NCI-H2171 treated with DMSO at 0.1 percent for 48 hours (cell line): ENCODE measurements around the gene LIMCH1.

Source experiments
- DNase-seq: peaks from one replicate; lab custom pipeline; 2025; lab: John Stamatoyannopoulos, UW

The LIMCH1 gene

DNA sequence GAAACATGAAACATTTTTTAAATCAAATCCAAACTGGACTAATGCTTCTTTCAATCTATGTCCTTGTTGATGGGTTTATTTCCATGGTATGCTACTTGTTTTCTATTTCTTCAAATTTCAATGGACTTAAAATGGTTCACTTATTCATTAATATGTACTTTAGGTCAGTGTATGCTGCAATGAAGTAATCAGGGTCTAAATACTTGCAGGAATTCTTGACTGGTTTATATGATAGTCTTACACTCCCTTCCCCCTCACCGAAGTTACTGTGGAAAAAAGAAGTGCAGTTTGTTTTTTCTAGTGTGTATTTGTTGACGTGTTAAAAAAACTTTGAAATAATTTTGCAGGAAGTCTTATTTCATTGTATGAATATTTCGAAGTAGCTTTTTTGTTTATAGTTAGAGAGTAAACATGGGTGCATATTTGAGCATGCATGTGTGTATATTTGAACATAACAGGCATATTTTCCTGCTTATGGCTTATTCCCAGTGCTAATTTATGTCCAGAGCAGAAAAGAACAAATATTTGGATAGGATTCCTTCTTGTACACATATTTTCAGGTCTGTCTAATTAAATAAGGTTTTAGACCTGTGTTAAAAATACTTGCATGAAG lies 65.0 kb downstream of the LIMCH1 start:
- DNase-seq: no peak

DNA sequence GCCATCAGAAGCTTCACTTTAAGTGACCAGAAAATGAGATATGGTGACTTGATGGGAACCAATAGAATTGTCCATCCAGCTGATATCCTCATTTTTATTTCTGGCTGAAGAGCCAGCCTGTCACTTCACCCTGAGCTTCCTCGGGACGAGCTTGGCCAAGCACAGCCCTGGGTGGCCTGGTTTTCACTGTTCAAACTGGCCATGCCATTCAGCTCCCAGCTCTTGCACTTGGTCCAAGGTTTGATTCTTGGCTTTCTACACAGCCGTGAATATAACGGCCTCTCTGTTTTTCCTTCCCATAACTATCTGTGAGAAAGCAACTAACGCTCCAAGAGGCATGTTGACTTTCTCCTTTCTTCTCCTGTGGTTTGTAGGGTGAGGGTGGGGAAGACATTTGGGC lies 71.9 kb downstream of the LIMCH1 start:
- no peak for DNase-seq

DNA sequence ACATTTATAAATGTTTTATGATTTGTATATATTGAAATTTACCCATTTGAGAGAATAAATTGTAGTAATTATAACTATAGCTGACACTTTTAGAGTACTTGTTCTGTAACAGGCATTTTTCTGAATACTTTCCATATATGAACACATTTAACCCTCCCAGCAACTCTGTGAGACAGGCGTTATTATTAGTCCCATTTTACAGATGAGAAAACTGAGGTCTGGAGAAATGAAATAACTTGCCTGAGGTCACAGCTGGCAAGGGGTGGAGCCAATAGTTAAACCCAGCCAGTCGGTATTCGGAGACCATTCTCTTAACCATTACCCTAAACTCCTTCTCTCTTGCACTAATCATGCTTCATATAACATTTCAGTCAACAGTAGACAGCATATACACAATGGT lies 72.5 kb downstream of the LIMCH1 start:
- no peak for DNase-seq

DNA sequence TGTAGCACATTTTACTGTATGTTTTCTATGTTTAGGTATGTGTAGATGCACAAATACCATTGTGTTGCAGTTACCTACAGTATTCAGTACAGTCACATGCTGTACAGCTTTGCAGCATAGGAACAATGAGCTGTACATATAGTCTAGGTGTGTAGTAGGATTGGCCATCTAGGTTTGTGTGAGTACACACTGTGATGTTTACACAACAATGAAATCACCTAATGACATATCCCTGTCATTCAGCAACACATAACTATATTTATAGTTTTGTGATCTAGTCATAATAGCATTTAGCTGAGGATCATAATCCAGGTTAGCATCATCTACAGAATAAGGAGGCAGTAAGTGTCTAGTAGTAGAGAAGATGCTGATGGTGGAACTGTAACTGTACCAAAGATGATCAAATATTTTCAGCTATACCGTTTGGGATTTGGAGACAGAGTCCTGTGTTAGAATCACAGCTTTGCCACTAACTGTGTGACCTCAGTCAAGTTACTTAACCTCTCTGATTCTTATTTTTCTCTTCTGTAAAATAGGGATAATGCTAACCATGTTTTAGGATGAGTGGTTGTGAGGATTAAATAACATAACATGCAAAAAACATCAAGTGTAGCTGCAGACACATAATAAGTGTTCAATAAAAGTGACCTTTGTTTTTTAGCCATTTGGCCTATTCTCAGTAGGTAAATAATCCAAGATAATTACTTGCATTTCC lies 73.3 kb downstream of the LIMCH1 start:
- no peak for DNase-seq

DNA sequence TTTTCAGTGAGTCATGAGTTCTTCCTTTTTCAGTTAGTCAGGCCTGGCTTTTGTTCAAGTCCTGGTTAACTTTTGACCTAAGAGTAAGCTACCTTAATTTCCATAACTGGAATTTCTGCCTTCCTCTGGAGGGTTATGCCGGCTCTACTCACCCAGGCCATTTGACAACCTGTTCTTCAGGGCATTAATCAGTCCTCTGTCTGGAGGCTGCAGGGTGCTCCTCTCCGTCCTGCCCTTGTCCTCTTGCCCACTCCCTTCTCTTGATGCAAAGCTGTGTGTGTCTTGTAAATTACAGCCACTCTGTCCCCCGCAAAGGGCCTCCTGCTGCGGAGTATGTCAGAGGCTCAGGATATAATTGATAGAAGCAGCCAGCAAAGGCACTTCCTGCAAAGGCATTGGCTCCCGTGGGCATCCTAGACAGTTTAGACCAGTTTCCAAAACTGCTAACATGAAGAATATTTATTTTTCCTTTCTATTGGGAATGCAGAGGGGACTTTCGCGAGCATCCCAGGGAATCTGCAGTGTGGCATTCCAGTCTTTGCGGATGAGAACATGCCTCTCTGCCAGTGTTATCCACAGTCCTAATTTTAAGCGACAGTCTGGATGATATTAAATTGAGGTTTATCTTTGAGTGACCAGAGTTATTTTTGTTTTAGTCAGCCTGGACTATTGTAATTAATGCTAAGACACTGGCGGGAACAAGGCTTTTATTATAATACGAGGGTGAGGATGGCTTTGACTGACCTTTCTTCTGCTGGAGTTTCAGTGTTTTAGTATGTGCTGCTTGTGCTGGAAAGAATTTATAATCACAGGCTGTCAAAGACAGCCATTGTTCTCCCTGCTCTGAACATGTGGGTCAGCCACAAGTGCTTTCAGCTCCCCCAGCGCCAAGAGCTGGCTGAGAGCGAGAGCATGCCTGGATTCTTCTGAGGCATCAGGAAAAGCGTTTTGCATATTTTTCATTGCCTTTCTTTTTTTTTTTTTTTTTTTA lies 74.2 kb downstream of the LIMCH1 start:
- no peak for DNase-seq

DNA sequence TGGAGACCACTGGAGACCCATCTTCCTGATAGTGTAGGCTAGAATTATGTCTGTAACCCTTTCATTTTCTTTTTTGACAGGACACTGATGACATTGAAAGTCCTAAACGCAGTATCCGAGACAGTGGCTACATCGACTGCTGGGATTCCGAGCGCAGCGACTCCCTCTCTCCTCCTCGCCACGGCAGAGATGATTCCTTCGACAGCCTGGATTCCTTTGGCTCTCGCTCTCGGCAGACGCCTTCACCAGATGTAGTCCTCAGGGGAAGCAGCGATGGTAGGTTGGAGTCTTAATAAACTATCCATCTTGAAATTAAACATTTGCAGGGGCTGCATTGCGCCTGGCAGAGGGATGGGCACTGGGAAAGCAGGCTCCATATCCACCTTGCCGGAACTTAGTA lies 75.4 kb downstream of the LIMCH1 start:
- DNase-seq: no peak

DNA sequence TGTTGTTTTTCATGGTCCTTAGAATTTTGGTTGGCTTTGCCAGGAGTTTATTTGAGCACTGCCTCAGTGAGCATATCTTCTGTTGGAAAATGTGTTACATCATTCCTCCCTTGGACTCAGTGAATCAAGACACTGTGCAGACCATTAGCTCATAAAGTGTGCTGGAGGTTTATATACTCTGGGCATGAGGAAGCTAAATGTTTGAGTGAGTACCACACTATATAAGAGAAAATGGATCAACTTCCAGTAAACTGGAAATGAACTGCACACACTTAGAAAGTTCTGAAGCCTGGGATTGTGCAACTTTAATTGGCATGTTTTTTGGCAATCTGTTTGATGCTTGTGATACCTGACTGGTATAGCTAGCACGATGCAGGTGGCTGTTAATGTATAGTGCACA lies 75.9 kb downstream of the LIMCH1 start:
- no peak for DNase-seq

DNA sequence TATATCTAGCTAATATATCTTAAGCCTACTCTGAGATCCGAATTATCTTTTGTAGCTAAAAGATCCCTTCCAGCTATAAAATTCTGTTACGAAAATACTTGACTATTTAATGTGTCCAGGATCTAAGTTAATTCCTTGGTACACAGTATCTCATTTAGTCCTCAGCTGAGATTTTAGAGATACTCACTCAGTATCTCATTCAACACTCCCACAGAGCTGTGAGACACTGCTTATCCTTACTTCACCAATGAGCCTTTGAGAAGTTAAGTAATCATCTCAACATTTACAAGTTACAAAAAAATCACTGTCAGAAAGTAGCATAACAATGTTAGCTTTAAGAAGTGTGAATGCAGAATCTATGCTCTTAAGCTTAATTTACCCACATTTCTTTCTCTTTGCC lies 76.6 kb downstream of the LIMCH1 start:
- DNase-seq: no peak

DNA sequence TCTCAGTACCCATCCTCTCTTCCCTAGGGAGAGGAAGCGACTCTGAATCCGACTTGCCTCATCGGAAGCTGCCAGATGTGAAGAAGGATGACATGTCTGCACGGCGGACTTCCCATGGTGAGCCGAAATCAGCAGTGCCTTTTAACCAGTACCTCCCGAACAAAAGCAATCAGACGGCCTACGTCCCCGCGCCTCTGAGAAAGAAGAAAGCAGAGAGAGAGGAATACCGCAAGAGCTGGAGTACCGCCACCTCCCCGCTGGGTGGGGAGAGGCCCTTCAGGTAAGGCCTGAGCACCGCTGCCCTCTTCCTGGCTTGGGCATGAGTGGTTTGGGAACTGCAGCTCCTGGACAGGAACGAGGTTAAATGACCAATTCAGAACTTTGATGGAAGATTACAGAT lies 81.2 kb downstream of the LIMCH1 start:
- DNase-seq: no peak

DNA sequence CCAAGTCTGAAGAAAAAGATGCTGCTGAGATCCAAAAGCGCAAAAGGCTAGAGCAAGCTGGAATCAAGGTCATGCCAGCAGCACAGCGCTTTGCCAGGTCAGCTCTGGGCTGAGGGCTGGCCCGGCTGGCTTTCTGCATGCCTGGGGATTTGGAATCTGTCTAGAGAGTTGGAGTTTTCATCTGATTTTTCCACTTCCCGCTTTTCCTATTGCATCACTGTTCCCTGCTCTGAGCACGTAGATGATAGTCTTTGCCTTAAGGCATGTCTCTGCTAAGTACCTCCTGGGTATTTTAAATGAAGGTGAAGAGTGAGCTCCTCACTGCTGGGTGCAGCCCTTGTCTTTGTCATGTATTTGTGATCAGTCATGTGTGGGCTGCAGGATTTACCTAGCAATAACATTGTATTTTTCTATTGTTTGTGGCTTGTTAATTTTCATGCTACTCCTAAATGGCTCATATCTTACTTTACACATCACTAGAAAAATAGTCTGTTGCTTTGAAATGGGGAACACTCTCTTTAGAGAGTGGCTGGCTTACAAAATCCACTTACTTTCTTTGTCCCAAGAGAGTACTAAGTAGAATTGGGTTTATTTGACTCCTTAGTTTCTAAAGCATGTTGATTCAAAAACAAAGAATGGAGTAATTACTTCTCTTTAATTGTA lies 82.8 kb downstream of the LIMCH1 start:
- no peak for DNase-seq

DNA sequence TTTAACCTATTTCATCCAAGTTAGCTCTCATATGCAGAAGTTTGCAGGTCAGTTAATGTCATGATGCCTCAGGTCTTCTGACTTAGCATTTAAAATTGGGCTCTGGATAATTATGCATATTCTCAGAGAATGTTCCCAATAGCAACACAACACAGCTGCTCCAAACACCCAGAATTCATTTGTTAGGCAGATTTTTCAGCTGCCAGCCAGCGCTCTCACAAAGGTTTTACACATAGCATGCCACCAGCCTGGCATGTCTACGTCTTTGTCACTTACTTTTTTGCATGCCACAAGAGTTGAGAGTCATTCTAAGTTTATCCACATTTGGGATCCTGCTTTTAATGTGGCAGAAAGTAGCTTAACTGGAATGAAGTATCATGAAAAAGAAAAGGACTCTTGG lies 84.8 kb downstream of the LIMCH1 start:
- no peak for DNase-seq

DNA sequence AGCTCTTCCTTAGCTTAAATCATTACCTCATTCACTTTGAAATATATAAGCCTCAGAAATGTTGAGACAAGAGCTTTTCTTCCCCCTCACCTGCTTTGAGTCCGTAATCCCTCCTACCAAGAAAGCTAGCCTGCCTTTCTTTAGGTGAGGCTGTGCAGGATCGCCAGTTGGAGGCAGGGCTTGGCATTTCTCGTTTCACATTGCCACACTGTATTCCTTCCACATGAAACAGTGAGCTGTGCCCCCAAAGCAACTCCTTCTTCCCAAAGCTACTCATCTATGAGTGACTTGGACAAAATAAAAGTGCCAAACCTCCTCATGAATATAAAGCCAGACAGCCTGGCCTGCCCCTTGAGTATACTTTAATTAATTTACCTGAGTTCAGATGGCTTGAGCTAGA lies 86.8 kb downstream of the LIMCH1 start:
- no peak for DNase-seq

DNA sequence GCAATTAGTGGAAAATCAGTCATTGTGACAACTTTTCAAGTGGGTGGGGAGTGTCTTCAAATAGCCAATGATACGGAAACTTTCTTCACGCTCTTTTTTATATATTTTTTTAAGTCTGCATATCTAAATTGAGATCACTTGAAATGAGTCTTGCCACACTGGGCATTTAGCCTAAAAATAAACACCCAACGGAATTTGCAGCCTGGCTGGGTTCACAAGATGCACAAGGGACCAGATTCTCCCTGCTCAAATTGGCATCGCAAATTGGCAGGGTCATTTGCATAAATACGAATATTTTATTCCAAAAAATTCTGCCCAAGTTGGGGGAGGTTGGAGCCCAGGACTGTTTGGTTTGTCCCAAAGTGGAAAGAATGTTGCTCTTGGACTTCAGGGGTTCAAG lies 87.6 kb downstream of the LIMCH1 start:
- DNase-seq: no peak

DNA sequence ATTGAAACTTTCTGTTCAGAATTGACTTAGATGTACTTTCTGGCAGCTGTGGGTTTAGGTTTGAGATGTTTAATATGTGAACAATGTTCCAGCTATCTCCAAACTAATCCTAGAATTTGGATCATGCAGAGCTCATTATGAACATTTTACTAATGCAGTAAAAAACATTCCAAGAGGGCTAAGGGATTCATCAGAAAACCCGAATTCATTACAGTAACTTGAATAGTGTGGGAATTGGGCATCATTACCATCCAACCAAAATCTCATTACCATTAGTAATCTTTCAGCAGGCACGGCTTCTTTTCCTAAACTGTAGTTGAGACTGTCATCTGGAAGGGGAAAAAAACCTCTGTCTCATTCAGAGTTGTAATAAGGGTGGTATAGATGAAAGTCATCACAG lies 91.0 kb downstream of the LIMCH1 start:
- DNase-seq: no peak

DNA sequence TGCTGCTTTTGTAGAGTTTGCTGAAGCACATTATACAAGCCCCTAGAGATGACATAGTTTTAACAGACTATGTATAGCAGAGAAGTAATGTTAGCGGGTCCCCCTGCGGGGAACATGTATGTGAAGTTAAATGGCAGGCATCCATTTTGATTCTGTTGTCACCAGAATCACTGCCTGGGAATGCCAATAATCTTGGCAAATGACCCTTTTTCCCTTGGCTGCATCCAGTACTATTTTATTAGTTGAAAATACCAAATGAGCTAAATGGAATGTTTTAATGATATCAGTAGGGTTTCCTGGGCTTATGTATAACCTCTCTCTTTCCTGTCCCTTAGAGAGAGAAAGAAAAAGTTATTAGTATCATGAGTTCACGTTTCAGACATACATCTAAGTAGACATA lies 93.6 kb downstream of the LIMCH1 start:
- DNase-seq: no peak

DNA sequence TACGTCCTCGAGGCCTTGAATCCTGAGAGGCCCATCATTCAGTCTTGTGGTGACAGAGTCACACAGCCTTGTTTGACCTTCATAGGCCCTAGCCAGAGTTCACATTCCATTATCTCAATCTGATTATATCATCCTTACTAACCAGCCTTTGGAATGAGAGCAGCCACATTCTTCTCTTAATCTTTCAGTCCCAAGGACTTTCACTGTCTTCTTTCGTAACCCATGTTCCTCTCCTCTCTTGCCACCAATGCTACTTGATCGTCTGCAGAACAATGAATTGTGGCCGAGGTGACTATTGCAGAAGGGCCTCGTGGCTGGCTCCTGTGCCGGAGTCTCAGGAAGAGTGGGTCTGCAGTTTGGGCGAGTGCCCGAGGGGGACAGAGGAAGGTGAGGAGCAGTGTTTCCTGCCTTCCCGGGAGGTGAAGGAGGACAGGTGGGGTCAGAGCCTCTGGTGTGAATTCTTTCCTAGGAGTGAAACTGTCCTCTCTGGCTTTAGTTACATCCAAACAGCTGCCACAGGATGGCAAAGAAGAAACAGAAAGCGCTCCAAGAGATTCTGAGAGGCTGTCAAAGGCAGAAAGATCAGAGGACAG lies 94.6 kb downstream of the LIMCH1 start:
- no peak for DNase-seq

DNA sequence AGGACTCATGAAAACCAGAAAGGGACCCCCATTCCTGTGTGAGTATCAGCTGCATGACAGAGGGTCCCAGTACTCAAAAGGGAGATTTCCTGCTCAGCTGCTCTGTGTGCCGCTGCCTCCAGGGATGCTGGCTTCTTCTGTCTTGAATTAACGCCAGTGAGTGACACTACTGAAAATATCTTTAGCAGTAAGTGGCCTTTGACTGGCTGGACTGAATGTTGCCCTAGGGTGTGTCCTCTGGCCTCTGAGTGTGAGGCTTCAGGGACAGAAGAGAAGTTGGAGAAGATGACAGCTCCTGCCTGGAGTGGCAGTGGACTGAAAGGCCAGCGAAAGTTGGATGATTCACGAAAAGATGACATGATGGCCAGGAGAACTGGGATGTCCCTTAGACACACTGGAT lies 95.4 kb downstream of the LIMCH1 start:
- DNase-seq: no peak

DNA sequence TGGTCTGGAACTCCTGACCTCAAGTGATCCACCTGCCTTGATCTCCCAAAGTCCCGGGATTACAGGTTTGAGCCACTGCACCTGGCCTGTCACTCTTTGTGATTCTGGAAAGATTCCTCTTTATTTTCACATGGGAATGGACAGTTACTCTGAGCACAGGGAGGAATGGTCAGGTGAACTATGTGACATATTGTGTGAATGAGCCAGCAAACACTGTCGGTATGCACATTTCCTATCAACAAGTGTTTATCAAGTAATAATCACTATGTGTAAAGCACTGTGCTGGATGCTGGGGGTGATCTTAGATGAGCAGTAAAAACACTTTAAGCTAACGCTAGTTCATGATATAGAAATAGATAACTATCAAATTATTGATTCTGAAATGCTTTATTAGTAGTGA lies 97.5 kb downstream of the LIMCH1 start:
- no peak for DNase-seq

DNA sequence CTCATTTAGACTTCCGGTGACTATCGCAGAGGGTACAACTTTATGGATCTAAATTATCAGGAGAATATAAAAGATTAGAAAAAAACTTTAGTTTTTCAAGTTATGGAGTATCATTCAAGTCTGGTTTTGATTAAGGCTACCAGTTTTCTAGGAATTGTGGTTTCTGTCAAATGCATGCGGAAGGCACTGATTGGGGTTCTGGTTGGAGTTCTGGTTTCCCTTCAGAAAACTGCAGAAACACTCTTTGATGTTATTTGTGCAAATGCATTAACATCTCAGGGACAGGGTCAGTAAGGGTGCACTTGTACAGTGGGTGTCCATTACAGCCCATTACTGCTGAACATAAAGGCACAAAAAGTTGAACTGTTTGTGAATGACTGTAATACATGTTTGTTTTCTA lies 100.2 kb downstream of the LIMCH1 start:
- no peak for DNase-seq

DNA sequence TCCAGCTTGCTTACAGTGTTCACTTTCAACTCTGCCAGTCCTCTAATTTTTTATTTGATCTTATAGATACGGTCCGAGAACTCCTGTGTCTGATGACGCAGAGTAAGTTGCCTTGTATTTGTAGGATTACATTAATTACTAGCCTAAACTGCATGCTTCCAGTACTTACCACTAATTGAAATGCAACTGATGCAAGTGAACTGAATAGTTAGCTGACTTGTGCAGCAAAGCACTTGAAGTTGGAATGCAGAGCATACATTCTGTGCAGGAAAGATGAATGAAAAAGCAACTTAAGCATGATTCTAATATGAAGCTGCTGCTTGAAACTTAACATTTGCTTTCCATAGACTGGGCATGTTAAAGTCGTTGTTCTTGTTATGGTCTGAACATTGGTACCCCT lies 100.9 kb downstream of the LIMCH1 start:
- DNase-seq: no peak

DNA sequence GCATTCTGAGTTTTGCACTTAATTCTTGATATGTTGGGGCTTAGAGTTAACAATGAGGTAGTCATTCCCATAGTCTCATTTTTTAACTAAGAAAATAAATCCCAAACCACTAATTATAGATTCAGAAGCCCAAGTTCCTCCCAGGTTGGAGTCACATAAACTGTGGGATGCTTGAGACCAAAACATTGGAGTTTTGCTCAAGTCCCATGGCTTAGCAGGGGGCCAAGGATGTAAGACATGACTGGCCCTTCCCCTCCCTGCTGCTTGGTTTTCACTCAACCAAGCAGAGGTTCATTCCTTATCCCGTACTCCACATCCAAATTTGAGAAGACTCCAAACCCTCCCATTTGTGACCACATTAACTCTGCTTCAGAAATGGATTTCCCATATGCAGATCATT lies 101.3 kb downstream of the LIMCH1 start:
- DNase-seq: no peak

DNA sequence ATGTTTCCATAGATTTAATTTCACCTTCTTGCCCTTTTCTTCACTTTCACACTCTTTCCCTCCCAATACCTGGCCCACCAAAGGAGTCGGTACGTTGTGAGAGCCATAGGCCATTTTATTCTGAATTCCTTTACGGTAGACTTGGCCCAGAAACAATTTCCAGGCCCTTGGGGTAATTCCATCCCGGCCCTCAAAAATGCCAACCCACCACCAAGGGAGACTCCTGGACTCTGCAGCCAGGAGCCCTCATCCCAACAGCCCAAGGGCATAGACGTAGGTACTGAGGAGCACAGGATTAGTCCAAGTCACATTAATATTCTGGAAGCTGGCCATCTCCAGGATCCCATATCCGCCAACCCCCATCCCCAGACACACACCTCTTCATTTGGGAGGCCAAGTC lies 102.9 kb downstream of the LIMCH1 start:
- DNase-seq: no peak
